ENCODE data around the gene HOXB13.

Gene HOXB13

DNA sequence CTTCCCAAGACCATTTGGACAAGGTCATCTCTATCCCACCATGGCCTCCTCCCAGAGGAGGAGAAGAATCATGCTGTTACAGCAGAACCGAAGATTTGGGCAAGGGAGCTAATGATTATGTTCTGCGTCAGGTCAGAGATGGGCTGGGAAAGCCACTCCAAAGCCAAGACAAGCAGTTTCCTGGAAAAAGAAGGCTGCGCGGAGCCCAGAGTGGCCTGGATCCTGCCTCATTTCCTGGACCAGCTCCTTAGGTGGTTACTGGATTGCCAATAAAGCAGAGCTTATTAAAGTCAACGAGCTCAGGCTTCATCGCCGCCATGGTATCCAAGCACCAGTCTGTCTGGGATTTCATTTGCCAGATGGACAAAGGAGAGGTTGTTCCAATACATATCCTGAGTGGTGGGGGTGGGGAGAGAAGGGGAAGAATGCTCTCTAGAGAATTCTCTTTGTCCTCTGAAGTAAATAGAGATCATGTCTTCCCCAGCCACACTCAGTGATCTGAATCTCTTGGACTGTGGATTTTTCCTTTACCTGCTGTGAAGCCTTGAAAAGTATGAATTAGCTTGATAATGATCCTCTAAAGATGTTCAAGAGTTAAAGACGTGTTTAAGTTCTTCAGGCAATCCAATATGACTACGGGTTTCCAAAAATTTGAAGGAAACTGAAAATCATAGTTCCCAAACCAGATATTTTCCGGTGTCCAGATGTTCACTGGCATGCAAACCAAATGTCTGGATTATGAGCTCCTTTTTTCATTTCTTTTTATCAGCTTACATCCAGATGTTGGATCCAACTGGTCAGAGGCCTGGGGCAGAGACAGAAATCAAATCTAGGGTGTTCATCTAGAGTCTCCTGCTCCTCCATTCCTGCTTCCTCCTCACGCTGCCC lies 23.9 kb downstream of the HOXB13 start:
- no peak for DNase-seq (ENCODE audit: low spot score)

DNA sequence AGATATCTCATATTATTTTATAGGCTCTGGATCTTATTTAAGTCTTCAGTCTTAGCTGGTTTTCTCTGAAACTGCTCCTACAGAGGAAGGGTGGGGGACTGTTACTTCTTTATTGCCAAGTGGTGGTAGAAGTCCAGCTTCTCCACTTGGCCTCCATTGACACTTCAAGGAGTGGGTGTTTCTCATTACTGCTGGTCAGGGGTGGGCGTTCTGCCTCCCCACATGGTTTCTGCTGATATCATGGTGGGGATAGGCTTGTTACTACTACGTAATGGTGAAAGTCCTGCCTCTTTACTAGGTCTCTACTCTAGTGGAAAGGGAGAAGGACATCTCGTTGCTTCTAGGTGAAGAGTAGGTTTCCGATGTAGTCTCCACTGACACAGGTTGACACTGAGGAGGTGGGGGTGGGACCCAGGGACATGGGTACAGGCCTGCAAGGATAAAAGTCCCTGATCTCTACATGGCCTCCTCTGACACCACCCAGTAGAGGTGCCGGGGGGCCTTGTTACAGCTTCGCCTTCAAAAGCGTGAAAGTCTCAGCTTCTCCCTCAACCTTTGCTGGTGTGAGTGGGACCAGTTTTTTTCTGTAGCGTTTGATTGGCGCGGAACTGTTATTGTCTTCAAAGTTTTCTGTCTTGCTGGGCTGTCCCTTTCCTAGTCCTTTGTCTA lies 26.6 kb downstream of the HOXB13 start:
- no peak for DNase-seq (ENCODE audit: low spot score)

DNA sequence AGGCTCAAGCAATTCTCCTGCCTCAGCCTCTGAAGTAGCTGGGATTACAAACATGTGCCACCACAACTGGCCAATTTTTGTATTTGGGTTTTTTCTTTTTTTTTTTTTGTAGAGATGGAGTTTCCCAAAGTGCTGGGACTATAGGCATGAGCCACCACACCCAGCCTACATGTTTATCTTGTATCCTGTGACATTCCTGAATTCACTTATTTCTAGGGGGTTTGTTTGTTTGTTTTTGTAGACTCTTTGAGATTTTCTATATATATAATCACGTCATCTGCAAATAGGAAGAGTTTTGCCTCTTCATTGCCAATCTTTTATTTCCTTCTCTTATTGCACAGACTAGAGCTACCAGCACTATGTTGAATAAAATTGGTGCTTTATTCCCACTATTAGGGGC lies 35.4 kb downstream of the HOXB13 start:
- DNase-seq (ENCODE audit: low spot score), result no peak

DNA sequence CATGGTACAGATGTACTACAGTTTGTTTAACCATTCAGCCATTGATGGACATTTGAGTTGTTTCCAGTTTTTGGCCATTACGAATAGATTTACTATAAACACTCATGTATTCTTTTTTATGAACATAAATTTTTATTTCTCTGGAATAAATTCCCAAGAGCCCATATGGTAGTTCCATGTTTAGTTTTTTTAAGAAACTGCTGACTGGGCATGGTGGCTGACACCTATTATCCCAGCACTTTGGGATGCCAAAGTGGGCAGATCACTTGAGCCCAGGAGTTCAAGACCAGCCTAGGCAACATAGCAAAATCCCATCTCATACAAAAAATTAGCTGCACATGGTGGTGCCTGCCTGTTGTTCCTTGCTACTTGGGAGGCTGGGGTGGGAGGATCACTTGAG lies 36.5 kb downstream of the HOXB13 start:
- no peak for DNase-seq (ENCODE audit: low spot score)

DNA sequence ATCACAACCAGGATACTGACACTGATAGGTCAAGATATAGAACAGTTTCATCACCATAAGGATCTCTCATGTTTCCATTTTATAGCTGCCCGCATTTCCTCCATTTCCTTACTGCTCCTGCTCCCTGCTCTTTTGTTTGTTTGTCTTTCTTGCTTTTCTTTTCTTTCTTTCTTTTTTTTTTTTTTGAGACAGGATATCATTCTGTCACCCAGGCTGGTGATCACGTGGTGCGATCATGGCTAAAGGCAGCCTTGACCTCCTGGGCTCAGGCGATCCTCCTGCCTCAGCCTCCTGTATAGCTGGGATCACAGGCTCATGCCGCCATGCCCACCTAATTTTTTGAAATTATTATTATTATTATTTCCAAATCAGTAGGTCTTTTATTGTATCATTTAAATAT lies 37.9 kb downstream of the HOXB13 start:
- no peak for DNase-seq (ENCODE audit: low spot score)

DNA sequence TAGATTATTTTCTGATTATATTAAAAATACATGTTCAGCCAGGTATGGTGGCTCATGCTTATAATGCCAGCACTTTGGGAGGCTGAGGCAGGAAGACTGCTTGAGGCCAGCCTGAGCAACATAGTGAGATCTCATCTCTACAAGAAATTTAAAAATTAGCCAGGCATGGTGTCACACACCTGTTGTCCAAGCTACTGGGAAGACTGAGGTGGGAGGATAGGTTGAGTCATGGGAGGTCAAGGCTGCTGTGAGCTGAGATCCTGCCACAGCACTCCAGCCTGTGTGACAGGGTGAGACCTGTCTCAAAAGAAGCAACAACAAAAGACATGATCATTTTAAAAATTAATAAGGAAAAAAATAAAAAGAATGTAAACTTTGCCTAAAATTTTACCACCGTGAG lies 46.9 kb downstream of the HOXB13 start:
- no peak for DNase-seq (ENCODE audit: low spot score)

DNA sequence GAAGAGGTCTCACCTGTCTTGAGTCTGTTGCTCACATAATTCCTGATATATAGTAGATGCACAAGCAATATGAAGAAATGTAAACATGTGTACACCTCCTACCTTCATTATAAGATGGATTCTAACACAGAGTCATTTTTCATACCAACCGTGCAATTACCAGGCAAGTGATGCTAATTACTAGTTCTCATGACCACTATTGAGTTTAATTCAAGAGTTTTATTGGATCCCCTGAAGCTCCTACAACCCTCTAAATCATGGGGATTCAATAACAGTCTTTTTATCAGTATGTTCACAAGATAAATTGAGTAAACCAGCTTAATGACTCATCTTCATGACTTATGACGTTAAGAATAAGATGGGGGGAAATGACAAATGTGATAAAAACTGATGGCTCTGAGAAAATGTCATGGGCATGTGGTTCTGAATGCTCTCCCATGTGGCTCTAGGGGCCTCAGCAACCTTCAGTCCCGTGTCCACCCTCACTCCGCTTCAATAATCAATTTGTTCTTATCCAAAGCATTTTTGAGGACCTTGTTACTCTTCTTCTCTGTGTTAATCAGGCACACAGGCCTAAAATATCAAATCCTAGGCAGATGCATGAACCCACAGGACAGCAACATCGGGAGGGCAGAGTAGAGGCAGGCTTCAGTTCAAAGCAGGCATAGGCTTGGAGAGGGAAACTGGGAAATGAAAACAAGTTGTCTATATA lies 49.0 kb downstream of the HOXB13 start:
- DNase-seq (ENCODE audit: low spot score), result no peak

DNA sequence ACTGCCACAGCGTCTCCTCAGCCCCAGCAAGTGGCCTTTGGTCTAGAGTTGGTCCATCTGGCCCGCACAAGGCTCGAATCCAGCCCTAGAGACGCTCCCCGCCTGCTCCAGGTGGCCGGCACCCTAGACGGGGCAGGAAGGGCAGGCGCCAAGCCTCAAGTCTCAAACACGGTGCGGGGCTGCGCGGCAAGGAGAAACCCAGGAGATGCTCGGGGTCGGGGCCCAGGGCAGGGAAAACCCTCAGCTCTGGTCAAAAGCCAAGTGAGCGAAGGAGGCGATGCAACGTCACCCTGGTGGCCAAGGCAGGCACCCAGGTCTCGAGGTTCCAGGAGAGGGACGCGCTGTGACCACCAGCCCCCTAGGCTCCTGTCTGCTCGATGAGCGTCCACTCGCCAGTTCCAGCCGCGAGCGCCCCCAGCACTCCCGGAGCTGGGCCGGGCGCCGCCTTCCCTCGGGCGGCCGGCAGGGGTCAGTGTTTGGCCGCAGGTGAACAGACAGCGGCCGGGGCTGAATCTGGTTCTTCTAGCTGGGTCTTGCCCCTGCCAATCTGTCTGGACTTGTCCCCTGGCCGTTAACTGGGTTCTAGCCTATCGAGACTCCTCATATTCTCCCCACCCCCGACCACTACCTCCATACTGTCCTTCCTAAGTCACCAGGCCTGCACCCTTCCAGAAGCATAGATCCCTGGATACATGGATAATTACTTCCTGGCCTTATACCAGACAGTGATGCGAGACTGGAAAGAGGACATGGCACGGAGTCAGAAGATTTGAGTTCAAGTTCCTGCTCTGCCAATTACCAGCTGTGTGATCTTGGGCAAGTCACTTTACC lies 50.2 kb downstream of the HOXB13 start:
- DNase-seq (ENCODE audit: low spot score), result peak; percentile 64

DNA sequence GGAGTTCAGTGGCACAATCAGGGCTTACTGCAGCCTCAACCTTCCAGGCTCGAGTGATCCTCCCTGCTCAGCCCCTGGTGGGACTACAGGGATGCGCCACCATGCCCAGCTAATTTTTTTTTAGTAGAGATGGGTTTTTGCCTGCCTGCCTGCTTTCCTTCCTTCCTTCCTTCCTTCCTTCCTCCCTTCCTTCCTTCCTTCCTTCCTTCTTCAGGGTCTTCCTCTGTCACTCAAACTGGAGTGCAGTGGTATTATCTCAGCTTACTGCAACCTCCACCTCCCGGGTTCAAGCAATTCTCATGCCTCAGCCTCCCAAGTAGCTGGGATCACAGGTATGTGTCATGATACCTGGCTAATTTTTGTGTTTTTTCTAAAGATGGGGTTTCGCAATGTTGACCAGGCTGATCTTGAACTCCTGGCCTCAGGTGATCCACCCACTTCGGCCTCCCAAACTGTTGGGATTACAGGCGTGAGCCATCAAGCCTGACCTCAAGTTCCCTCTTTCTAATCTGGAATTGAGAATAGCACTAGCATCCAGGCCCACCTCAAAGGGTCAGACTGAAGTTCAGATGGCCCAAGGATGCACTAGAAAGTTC lies 51.5 kb downstream of the HOXB13 start:
- DNase-seq (ENCODE audit: low spot score), result no peak
